H1 (cell line): ENCODE results near the gene STXBP5. TPM values are rescaled to one million over a fixed set of nuclear protein-coding genes. Genes with fewer than 3 reads are reported as not detected.

ENCODE experiments used
- CTCF ChIA-PET: fragments of 300-600 bp; sonication (Branson Sonifier 250); formaldehyde crosslinking; loops from one replicate; lab custom pipeline; 2021; ENCODE audit not compliant: partially characterized antibody; lab: Charles Lee
- POLR2A ChIA-PET: fragments of 300-600 bp; sonication (Branson Sonifier 250); formaldehyde crosslinking; loops from one replicate; lab custom pipeline; 2021; ENCODE audit warnings: inconsistent platforms; ENCODE audit not compliant: partially characterized antibody; lab: Charles Lee
- DNase-seq, 2 experiments: peaks; one replicate each; pipeline versions ENCODE4 v3.0.0 to v3.0.0-alpha.2; 2010 to 2022; ENCODE audit warnings: low spot score in 2 of 2, low read depth in 1 of 2, mixed read lengths in 1 of 2
- FAIRE-seq: peaks from 2 replicates; lab custom pipeline; 2011; peaks lifted over from hg19 to GRCh38; lab: Jason Lieb, UNC
- H2AFZ ChIP-seq: 2 replicates; pipeline ENCODE4 v1.8.1; 2012; ENCODE audit warnings: low read length, inconsistent platforms
- H2AK5ac ChIP-seq: 2 replicates; pipeline ENCODE4 v1.6.1; 2013; ENCODE audit warnings: low read depth, low read length
- H2BK120ac ChIP-seq: replicated peaks from 2 replicates; pipeline ENCODE3; 2013; ENCODE audit warnings: low read depth, low read length, inconsistent platforms
- H2BK12ac ChIP-seq: 2 replicates; pipeline ENCODE4 v1.6.1; 2013; ENCODE audit warnings: low read depth, low read length
- H2BK15ac ChIP-seq: 2 replicates; pipeline ENCODE4 v1.6.1; 2013; ENCODE audit warnings: low read length
- H2BK20ac ChIP-seq: 2 replicates; pipeline ENCODE4 v1.6.1; 2013; ENCODE audit warnings: low read length
- H2BK5ac ChIP-seq: 2 replicates; pipeline ENCODE4 v1.6.1; 2013; ENCODE audit warnings: low read depth, low read length
- H3K14ac ChIP-seq: 2 replicates; pipeline ENCODE4 v1.6.1; 2013; ENCODE audit warnings: inconsistent platforms; ENCODE audit not compliant: insufficient read length
- H3K18ac ChIP-seq: 2 replicates; pipeline ENCODE4 v1.6.1; 2013; ENCODE audit warnings: low read length; ENCODE audit errors: extremely low read depth
- H3K23ac ChIP-seq: 2 replicates; pipeline ENCODE4 v1.6.1; 2013; ENCODE audit warnings: inconsistent platforms; ENCODE audit not compliant: insufficient read length
- H3K23me2 ChIP-seq: 2 replicates; pipeline ENCODE4 v1.6.1; 2013; ENCODE audit warnings: low read depth, low read length
- H3K27ac ChIP-seq: 2 replicates; pipeline ENCODE4 v1.6.1; 2011; ENCODE audit warnings: low read depth, low read length, inconsistent platforms
- H3K27me3 ChIP-seq, 4 experiments: replicated peaks in 1 of 4; 1 replicate in 1 of 4; 2 replicates in 3 of 4; pipeline versions ENCODE4 v1.6.1 to v1.8.1; 2011 to 2013; ENCODE audit warnings: low read length in 3 of 4, mild to moderate bottlenecking in 3 of 4, inconsistent platforms in 2 of 4, mixed read lengths in 2 of 4, moderate library complexity in 1 of 4; ENCODE audit not compliant: control insufficient read depth in 3 of 4, insufficient read depth in 3 of 4; ENCODE audit errors: extremely low read depth in 1 of 4
- H3K36me3 ChIP-seq, 4 experiments: 2 replicates each; pipeline versions ENCODE4 v1.6.1 to v1.8.1; 2011 to 2013; ENCODE audit warnings: mild to moderate bottlenecking in 4 of 4, low read length in 3 of 4, moderate library complexity in 2 of 4, control low read depth in 1 of 4, inconsistent platforms in 1 of 4; ENCODE audit not compliant: insufficient read depth in 4 of 4, control insufficient read depth in 2 of 4
- H3K4ac ChIP-seq: replicated peaks from 2 replicates; pipeline ENCODE3; 2013; ENCODE audit warnings: low read length, low read depth, mixed read lengths, inconsistent platforms; ENCODE audit not compliant: insufficient read length
- H3K4me1 ChIP-seq, 4 experiments: replicated peaks in 1 of 4; 1 replicate in 1 of 4; 2 replicates in 3 of 4; pipeline versions ENCODE4 v1.6.1 to v1.8.1; 2011 to 2013; ENCODE audit warnings: low read length in 3 of 4, inconsistent platforms in 2 of 4, mixed read lengths in 1 of 4; ENCODE audit not compliant: insufficient read depth in 4 of 4, control insufficient read depth in 3 of 4
- H3K4me2 ChIP-seq, 2 experiments: 2 replicates each; pipeline versions ENCODE4 v1.6.1 to v1.8.1; 2011 to 2013; ENCODE audit warnings: low read depth in 2 of 2, low read length in 2 of 2, control low read depth in 1 of 2, inconsistent platforms in 1 of 2, mild to moderate bottlenecking in 1 of 2; ENCODE audit not compliant: insufficient read depth in 1 of 2
- H3K4me3 ChIP-seq, 4 experiments: fragments of 200-600, 300-600 bp in 1 of 4; sonication (generic), shearing (Covaris generic), sonication (Bioruptor Twin) in 1 of 4; 2 replicates each; pipeline versions ENCODE4 v1.5.1 to v1.8.1; 2011 to 2016; ENCODE audit warnings: low read length in 4 of 4, low read depth in 3 of 4, control low read depth in 2 of 4, inconsistent platforms in 2 of 4, mild to moderate bottlenecking in 2 of 4, mixed read lengths in 1 of 4, moderate library complexity in 1 of 4; ENCODE audit not compliant: insufficient read depth in 2 of 4; ENCODE audit errors: extremely low read depth in 1 of 4
- H3K56ac ChIP-seq: replicated peaks from 2 replicates; pipeline ENCODE3; 2013; ENCODE audit warnings: low read depth, mild to moderate bottlenecking, mixed read lengths, low read length, inconsistent platforms; ENCODE audit not compliant: insufficient read length
- H3K79me1 ChIP-seq: 2 replicates; pipeline ENCODE4 v1.6.1; 2013; ENCODE audit warnings: low read depth, low read length, control low read depth
- H3K79me2 ChIP-seq, 2 experiments: 2 replicates each; pipeline versions ENCODE4 v1.6.1 to v1.8.1; 2012 to 2013; ENCODE audit warnings: low read length in 2 of 2, mild to moderate bottlenecking in 2 of 2, inconsistent platforms in 1 of 2; ENCODE audit not compliant: insufficient read depth in 2 of 2, control insufficient read depth in 1 of 2
- H3K9ac ChIP-seq, 4 experiments: replicated peaks in 1 of 4; 1 replicate in 1 of 4; 2 replicates in 3 of 4; pipeline versions ENCODE4 v1.6.1 to v1.8.1; 2011 to 2013; ENCODE audit warnings: low read depth in 3 of 4, low read length in 3 of 4, control low read depth in 2 of 4, mild to moderate bottlenecking in 2 of 4, moderate library complexity in 2 of 4, inconsistent platforms in 1 of 4; ENCODE audit errors: extremely low read depth in 1 of 4
- H3K9me3 ChIP-seq, 2 experiments: 2 replicates each; pipeline versions ENCODE4 v1.6.1 to v1.8.1; 2012 to 2013; ENCODE audit warnings: mild to moderate bottlenecking in 2 of 2, moderate library complexity in 2 of 2, control low read depth in 1 of 2, inconsistent platforms in 1 of 2, low read depth in 1 of 2, low read length in 1 of 2, mixed read lengths in 1 of 2; ENCODE audit not compliant: insufficient read depth in 2 of 2
- H4K20me1 ChIP-seq, 2 experiments: replicated peaks in 1 of 2; 2 replicates each; pipeline versions ENCODE3 to v1.8.1; 2011 to 2013; ENCODE audit warnings: inconsistent platforms in 2 of 2, low read length in 2 of 2, mild to moderate bottlenecking in 1 of 2; ENCODE audit not compliant: insufficient read depth in 2 of 2, control insufficient read depth in 1 of 2
- H4K5ac ChIP-seq: 2 replicates; pipeline ENCODE4 v1.6.1; 2013; ENCODE audit warnings: low read length, low read depth, mixed read lengths, inconsistent platforms; ENCODE audit not compliant: insufficient read length
- H4K8ac ChIP-seq: 2 replicates; pipeline ENCODE4 v1.8.0; 2013; ENCODE audit warnings: mild to moderate bottlenecking, moderate library complexity, low read length, inconsistent platforms; ENCODE audit not compliant: insufficient read depth; ENCODE audit errors: extremely low read depth
- H4K91ac ChIP-seq: replicated peaks from 2 replicates; pipeline ENCODE3; 2013; ENCODE audit warnings: low read length, mixed read lengths, inconsistent platforms; ENCODE audit not compliant: insufficient read length
- WGBS, 2 experiments: shearing (Covaris generic) in 1 of 2; methylation state at CpG; one replicate each; pipeline versions ENCODE4 v1.1.6 to v1.1.7; 2013 to 2015; ENCODE audit warnings: low lambda C conversion rate in 2 of 2, mixed read lengths in 2 of 2, inconsistent platforms in 1 of 2, low coverage in 1 of 2, missing lambda C conversion rate in 1 of 2; ENCODE audit not compliant: insufficient replicate concordance in 2 of 2, insufficient coverage in 1 of 2, insufficient read length in 1 of 2; ENCODE audit errors: extremely low coverage in 1 of 2, missing lambda C conversion rate in 1 of 2; 5-methylcytosine and 5-hydroxymethylcytosine counted together
- polyA plus RNA-seq, 7 experiments: library from polyadenylated mRNA; depleted of rRNA in 3 of 7; stranded (reverse) in 5 of 7; unstranded in 2 of 7; fragments of >200 nt in 5 of 7; fragments of 200-250 nt in 2 of 7; gene quantifications; 1 replicate in 5 of 7; 2 replicates in 1 of 7; 4 replicates in 1 of 7; pipeline versions ENCODE4 v1.2.1 to v1.2.3, GENCODE V29; 2011 to 2013; ENCODE audit warnings: missing spikeins in 2 of 7, mixed read lengths in 2 of 7
- total RNA-seq: library from RNA; stranded (reverse); fragmentation: NEBNext Ultra II Directional; extraction: Animal tissue kit (Norgen Biotek cat#: 25700); gene quantifications from 2 replicates; pipeline ENCODE4 v1.2.1, GENCODE V29; 2021

The STXBP5 gene
- total and polyA plus RNA-seq, 2 of the 8 experiments (the other 6 are each of a cell fraction or from before 2014, with no cell fraction given): 2.7 to 10.8 TPM

GRCh38 chr6:147192278-147192911, 11.8 kb upstream of the STXBP5 start:
- Histone ChIP-seq H3K56ac (no peak overlapping the region), H3K36me3 (no peaks in the 10 kb centered on the region), H2BK15ac (no peak overlapping the region), H2BK20ac (no peak overlapping the region), H3K23ac (no peak overlapping the region), H3K4me1 (no peaks in the 10 kb centered on the region), H2BK120ac (no peak overlapping the region), H2AK5ac (no peak overlapping the region), H2BK12ac (no peak overlapping the region), H3K27me3 (no peaks in the 10 kb centered on the region), H3K4me3 (no peak overlapping the region), H3K18ac (no peak overlapping the region), H2AFZ (no peak overlapping the region), H3K9ac (no peak overlapping the region; a peak in 1 of 7 replicates), H4K20me1 (no peaks in the 10 kb centered on the region), H3K79me2 (no peaks in the 10 kb centered on the region), H4K8ac (no peak overlapping the region), H3K27ac (no peak overlapping the region), H3K4me2 (no peak overlapping the region), H3K23me2 (no peaks in the 10 kb centered on the region), H3K14ac (no peak overlapping the region), H4K91ac (no peak overlapping the region), H3K9me3 (no peaks in the 10 kb centered on the region), H2BK5ac (no peak overlapping the region), H3K79me1 (no peaks in the 10 kb centered on the region), H4K5ac (no peak overlapping the region), H3K4ac (no peak overlapping the region)
- DNase-seq (no peak), FAIRE-seq (no peak)
- POLR2A ChIA-PET: no interaction called here
- WGBS, 2 experiments: 86% methylated on average over 3 of the region's 3 CpGs; no CpG with 5 or more reads in 1 of the 2 experiments
- CTCF ChIA-PET: no interaction called here
